Liver (tissue), 3 donors: Measurements from ENCODE around the gene ELAC1.

Experiments
- ATF3 ChIP-seq: IDR thresholded peaks from 2 replicates; pipeline ENCODE4 v1.6.1; 2016; ENCODE audit warnings: antibody characterized with exemption
- CTCF ChIP-seq: fragments of 150-350 bp; IDR thresholded peaks from 2 replicates; pipeline ENCODE4 v1.5.1; 2017; ENCODE audit warnings: improper control_type of control experiment, low read depth, low read length; ENCODE audit not compliant: missing input control
- EGR1 ChIP-seq, 2 donors: IDR thresholded peaks; 2 replicates each; pipeline ENCODE4 v1.6.1; 2016 to 2018; ENCODE audit warnings: antibody characterized with exemption in 2 of 2, low read depth in 2 of 2
- GABPA ChIP-seq, 2 donors: IDR thresholded peaks in 1 of 2; conservative IDR thresholded peaks in 1 of 2; 2 replicates each; pipeline ENCODE4 v1.6.1; 2016; ENCODE audit warnings: antibody characterized with exemption in 2 of 2, mild to moderate bottlenecking in 1 of 2, moderate library complexity in 1 of 2
- HNF4A ChIP-seq, 2 donors: conservative IDR thresholded peaks; 2 replicates each; pipeline ENCODE4 v1.6.1; 2016; ENCODE audit warnings: antibody characterized with exemption in 2 of 2, mild to moderate bottlenecking in 2 of 2
- JUND ChIP-seq, 2 donors: IDR thresholded peaks; 2 replicates each; pipeline ENCODE4 v1.6.1; 2016; ENCODE audit warnings: antibody characterized with exemption in 2 of 2
- MAX ChIP-seq: IDR thresholded peaks from 2 replicates; pipeline ENCODE4 v1.6.1; 2016; ENCODE audit warnings: antibody characterized with exemption
- RAD21 ChIP-seq, 2 donors: IDR thresholded peaks; 2 replicates each; pipeline ENCODE4 v1.6.1; 2016; ENCODE audit warnings: antibody characterized with exemption in 2 of 2, mild to moderate bottlenecking in 2 of 2
- REST ChIP-seq: IDR thresholded peaks from 2 replicates; pipeline ENCODE4 v1.6.1; 2016; ENCODE audit warnings: antibody characterized with exemption, mild to moderate bottlenecking
- RXRA ChIP-seq, 2 donors: IDR thresholded peaks; 2 replicates each; pipeline ENCODE4 v1.6.1; 2017 to 2018; ENCODE audit warnings: antibody characterized with exemption in 2 of 2, mild to moderate bottlenecking in 1 of 2
- TAF1 ChIP-seq: conservative IDR thresholded peaks from 2 replicates; pipeline ENCODE4 v1.6.1; 2016; ENCODE audit warnings: antibody characterized with exemption, mild to moderate bottlenecking
- donor health status: healthy.
- donor health status: healthy.

GRCh38 chr18:51006061-51006818 lies 38.4 kb downstream of the ELAC1 start:
- TF ChIP-seq CTCF (no peak), GABPA (IDR thresholded peaks at IDR 0.05 in 1 of 2, conservative IDR thresholded peaks at IDR 0.05 in 1 of 2) (no peak), REST (no peak), EGR1 (IDR thresholded peaks at IDR 0.05; ENCODE audit: low read depth in 2 of 2) (no peak), RAD21 (IDR thresholded peaks at IDR 0.05) (no peak), MAX (no peak), TAF1 (no peak), JUND (IDR thresholded peaks at IDR 0.05) (no peak), RXRA (IDR thresholded peaks at IDR 0.05) (no peak), ATF3 (no peak), HNF4A (conservative IDR thresholded peaks at IDR 0.05) (no peak)
